ENCODE data around the gene HSD17B13.

HSD17B13 gene

GRCh38 chr4:87337361-87337760 lies 14.7 kb upstream of the HSD17B13 start:
- no peaks in the 10 kb centered on the region for H3K27me3 ChIP-seq (ENCODE audit: control insufficient read depth, low read length)
- H3F3A ChIP-seq (ENCODE audit: control insufficient read depth, insufficient read depth), result no peaks in the 10 kb centered on the region
- H3K4me2 ChIP-seq (ENCODE audit: low read length), result no peak overlapping the region
- H4K20me1 ChIP-seq (ENCODE audit: control insufficient read depth, insufficient read depth, low read depth, low read length), result no peaks in the 10 kb centered on the region
- no peaks in the 10 kb centered on the region for H3K9me2 ChIP-seq (replicated peaks; ENCODE audit: control insufficient read depth, low read length)
- H3K9me3 ChIP-seq (ENCODE audit: control insufficient read depth, insufficient read depth, low read length), result peaks cover 9% of the 10 kb centered on the region; the same call in 1 of the 2 replicates
- no peak overlapping the region for H3K27ac ChIP-seq (ENCODE audit: low read depth, low read length)
- no peak overlapping the region for H3K4me3 ChIP-seq (ENCODE audit: low read length)
- no peaks in the 10 kb centered on the region for H3K36me3 ChIP-seq (ENCODE audit: control insufficient read depth, low read length)
- H3K79me2 ChIP-seq (ENCODE audit: control insufficient read depth, low read length), result no peaks in the 10 kb centered on the region
- TF ChIP-seq, protein P1, sequence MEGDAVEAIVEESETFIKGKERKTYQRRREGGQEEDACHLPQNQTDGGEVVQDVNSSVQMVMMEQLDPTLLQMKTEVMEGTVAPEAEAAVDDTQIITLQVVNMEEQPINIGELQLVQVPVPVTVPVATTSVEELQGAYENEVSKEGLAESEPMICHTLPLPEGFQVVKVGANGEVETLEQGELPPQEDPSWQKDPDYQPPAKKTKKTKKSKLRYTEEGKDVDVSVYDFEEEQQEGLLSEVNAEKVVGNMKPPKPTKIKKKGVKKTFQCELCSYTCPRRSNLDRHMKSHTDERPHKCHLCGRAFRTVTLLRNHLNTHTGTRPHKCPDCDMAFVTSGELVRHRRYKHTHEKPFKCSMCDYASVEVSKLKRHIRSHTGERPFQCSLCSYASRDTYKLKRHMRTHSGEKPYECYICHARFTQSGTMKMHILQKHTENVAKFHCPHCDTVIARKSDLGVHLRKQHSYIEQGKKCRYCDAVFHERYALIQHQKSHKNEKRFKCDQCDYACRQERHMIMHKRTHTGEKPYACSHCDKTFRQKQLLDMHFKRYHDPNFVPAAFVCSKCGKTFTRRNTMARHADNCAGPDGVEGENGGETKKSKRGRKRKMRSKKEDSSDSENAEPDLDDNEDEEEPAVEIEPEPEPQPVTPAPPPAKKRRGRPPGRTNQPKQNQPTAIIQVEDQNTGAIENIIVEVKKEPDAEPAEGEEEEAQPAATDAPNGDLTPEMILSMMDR (IDR thresholded peaks at IDR 0.05; ENCODE audit: low read depth, low read length, poor library complexity, severe bottlenecking), result no peak
- TF ChIP-seq EZH2phosphoT487 (IDR thresholded peaks at IDR 0.05; ENCODE audit: borderline replicate concordance, low read length), result no peak
- no peaks in the 10 kb centered on the region for H3K4me1 ChIP-seq (ENCODE audit: control insufficient read depth, low read length)

GRCh38 chr4:87333267-87333666 lies 10.6 kb upstream of the HSD17B13 start:
- Histone ChIP-seq H3K4me1 (ENCODE audit: control insufficient read depth, low read length) (no peaks in the 10 kb centered on the region), H3K27me3 (ENCODE audit: control insufficient read depth, low read length) (no peaks in the 10 kb centered on the region), H3K27ac (ENCODE audit: low read depth, low read length) (no peak overlapping the region), H3K36me3 (ENCODE audit: control insufficient read depth, low read length) (no peaks in the 10 kb centered on the region), H4K20me1 (ENCODE audit: control insufficient read depth, insufficient read depth, low read depth, low read length) (no peaks in the 10 kb centered on the region), H3K79me2 (ENCODE audit: control insufficient read depth, low read length) (no peaks in the 10 kb centered on the region), H3F3A (ENCODE audit: control insufficient read depth, insufficient read depth) (no peaks in the 10 kb centered on the region), H3K4me2 (ENCODE audit: low read length) (no peak overlapping the region), H3K4me3 (ENCODE audit: low read length) (no peak overlapping the region), H3K9me3 (ENCODE audit: control insufficient read depth, insufficient read depth, low read length) (peaks cover 9% of the 10 kb centered on the region; the same call in 1 of the 2 replicates), H3K9me2 (replicated peaks; ENCODE audit: control insufficient read depth, low read length) (no peaks in the 10 kb centered on the region)
- TF ChIP-seq, protein P1 (IDR thresholded peaks at IDR 0.05; ENCODE audit: low read depth, low read length, poor library complexity, severe bottlenecking), result no peak
- TF ChIP-seq EZH2phosphoT487 (IDR thresholded peaks at IDR 0.05; ENCODE audit: borderline replicate concordance, low read length), result no peak

GRCh38 chr4:87330761-87331160 lies 8.1 kb upstream of the HSD17B13 start:
- H3K9me2 ChIP-seq (replicated peaks; ENCODE audit: control insufficient read depth, low read length), result no peaks in the 10 kb centered on the region

More at GRCh38 chr4:87330761-87331160, 8.1 kb upstream of the HSD17B13 start:
- H3K27me3 ChIP-seq (ENCODE audit: control insufficient read depth, low read length), result no peaks in the 10 kb centered on the region
- H3F3A ChIP-seq (ENCODE audit: control insufficient read depth, insufficient read depth), result no peaks in the 10 kb centered on the region
- no peaks in the 10 kb centered on the region for H4K20me1 ChIP-seq (ENCODE audit: control insufficient read depth, insufficient read depth, low read depth, low read length)
- H3K4me1 ChIP-seq (ENCODE audit: control insufficient read depth, low read length), result no peaks in the 10 kb centered on the region
- no peak for TF ChIP-seq EZH2phosphoT487 (IDR thresholded peaks at IDR 0.05; ENCODE audit: borderline replicate concordance, low read length)
- TF ChIP-seq, protein P1 (IDR thresholded peaks at IDR 0.05; ENCODE audit: low read depth, low read length, poor library complexity, severe bottlenecking), result no peak
- H3K27ac ChIP-seq (ENCODE audit: low read depth, low read length), result no peak overlapping the region
- H3K4me3 ChIP-seq (ENCODE audit: low read length), result no peak overlapping the region
- H3K79me2 ChIP-seq (ENCODE audit: control insufficient read depth, low read length), result no peaks in the 10 kb centered on the region
- H3K9me3 ChIP-seq (ENCODE audit: control insufficient read depth, insufficient read depth, low read length), result peaks cover 9% of the 10 kb centered on the region; the same call in 1 of the 2 replicates
- no peak overlapping the region for H3K4me2 ChIP-seq (ENCODE audit: low read length)
- no peaks in the 10 kb centered on the region for H3K36me3 ChIP-seq (ENCODE audit: control insufficient read depth, low read length)

All from DOHH2 (cell line).